SU-DHL-6 (cell line): ENCODE measurements around the gene NHSL2.

Source experiments
- H2AFZ ChIP-seq: fragments of 200-600 bp; sonication (generic); 2 replicates; pipeline ENCODE4 v1.6.1; 2014; ENCODE audit warnings: low read depth, mild to moderate bottlenecking, moderate library complexity, mixed read lengths, antibody characterized with exemption, low read length; ENCODE audit not compliant: severe bottlenecking
- H3F3A ChIP-seq: fragments of 200-600 bp; shearing (Covaris generic); 2 replicates; pipeline ENCODE4 v1.6.0; 2016; ENCODE audit warnings: antibody characterized with exemption, mild to moderate bottlenecking; ENCODE audit not compliant: insufficient read depth
- H3K27ac ChIP-seq: fragments of 200-600 bp; sonication (generic); 2 replicates; pipeline ENCODE4 v1.5.1; 2016; ENCODE audit warnings: low read depth, mild to moderate bottlenecking, low read length, moderate library complexity, mixed read lengths
- H3K27me3 ChIP-seq: fragments of 200-600 bp; sonication (generic), shearing (Covaris generic); 2 replicates; pipeline ENCODE4 v1.6.0; 2014; ENCODE audit warnings: mild to moderate bottlenecking, low read length
- H3K36me3 ChIP-seq: fragments of 200-600 bp; sonication (generic); 2 replicates; pipeline ENCODE4 v1.6.1; 2014; ENCODE audit warnings: mild to moderate bottlenecking, low read length, mixed read lengths
- H3K4me2 ChIP-seq: fragments of 300-600, 200-600 bp; shearing (Covaris generic), sonication (generic); 2 replicates; pipeline ENCODE4 v1.6.0; 2014; ENCODE audit warnings: low read length, low read depth, mild to moderate bottlenecking; ENCODE audit not compliant: poor library complexity, severe bottlenecking
- H3K4me3 ChIP-seq: fragments of 200-600 bp; sonication (generic); 2 replicates; pipeline ENCODE4 v1.5.1; 2014; ENCODE audit warnings: antibody characterized with exemption, low read length, mild to moderate bottlenecking, mixed read lengths; ENCODE audit not compliant: insufficient read depth, poor library complexity, severe bottlenecking
- H3K79me2 ChIP-seq: fragments of 200-600 bp; sonication (generic); 2 replicates; pipeline ENCODE4 v1.6.1; 2014; ENCODE audit warnings: mild to moderate bottlenecking, low read length, moderate library complexity; ENCODE audit not compliant: insufficient read depth
- H3K9ac ChIP-seq: fragments of 200-600 bp; sonication (generic); 2 replicates; pipeline ENCODE4 v1.7.0; 2014; ENCODE audit warnings: mild to moderate bottlenecking, low read length
- H3K9me2 ChIP-seq: fragments of 200-600 bp; sonication (generic); replicated peaks from 2 replicates; pipeline ENCODE4 v1.6.1; 2014; ENCODE audit warnings: low read length; ENCODE audit not compliant: insufficient read depth
- H3K9me3 ChIP-seq: fragments of 200-600 bp; sonication (generic); 2 replicates; pipeline ENCODE4 v1.6.1; 2014; ENCODE audit warnings: low read length, mixed read lengths; ENCODE audit not compliant: insufficient read depth
- H4K20me1 ChIP-seq: fragments of 200-600 bp; sonication (generic); 2 replicates; pipeline ENCODE4 v1.6.1; 2014; ENCODE audit warnings: low read depth, mild to moderate bottlenecking, antibody characterized with exemption, low read length, moderate library complexity, mixed read lengths
- CTCF ChIP-seq: fragments of 200-600 bp; sonication (generic); IDR thresholded peaks from one replicate; pipeline ENCODE4 v1.5.1; 2017; ENCODE audit warnings: antibody characterized with exemption, mild to moderate bottlenecking, low read length, moderate library complexity; ENCODE audit not compliant: insufficient read depth, poor library complexity, severe bottlenecking
- EZH2phosphoT487 ChIP-seq: fragments of 200-600 bp; sonication (generic), shearing (Covaris generic); conservative IDR thresholded peaks from 2 replicates; pipeline ENCODE4 v1.6.1; 2018; ENCODE audit warnings: mild to moderate bottlenecking, antibody characterized with exemption, low read length, moderate library complexity, mixed read lengths

The NHSL2 gene

DNA sequence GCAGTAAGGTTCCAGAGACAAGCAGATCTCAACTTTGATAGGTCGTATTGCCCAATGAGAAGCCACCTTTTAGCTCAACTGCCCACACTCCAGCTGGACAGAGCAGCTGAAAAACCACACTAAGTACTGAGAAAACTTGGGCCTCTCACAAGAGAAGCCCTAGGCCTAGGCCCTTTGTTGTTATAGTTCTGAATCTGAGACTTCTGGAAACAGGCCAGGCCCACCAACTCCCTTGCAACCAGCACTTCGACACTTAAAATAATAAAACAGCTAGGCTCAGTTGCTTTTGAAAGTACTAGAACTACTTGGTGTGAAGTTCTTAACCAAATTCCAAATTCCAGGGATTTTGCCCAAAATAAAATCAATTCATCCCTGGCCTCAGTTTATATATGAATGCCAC, 234.5 kb downstream of the NHSL2 start:
- H3K4me3 ChIP-seq = no peak overlapping the region
- H3K27me3 ChIP-seq = no peaks in the 10 kb centered on the region
- no peak overlapping the region for H3K9ac ChIP-seq
- H3K4me2 ChIP-seq = no peak overlapping the region
- H3K27ac ChIP-seq = no peak overlapping the region
- H3K9me3 ChIP-seq = no peaks in the 10 kb centered on the region
- H3K79me2 ChIP-seq = no peaks in the 10 kb centered on the region
- no peaks in the 10 kb centered on the region for H3K36me3 ChIP-seq
- H3F3A ChIP-seq = no peaks in the 10 kb centered on the region
- H2AFZ ChIP-seq = no peak overlapping the region
- no peak for TF ChIP-seq EZH2phosphoT487
- TF ChIP-seq CTCF = no peak
- no peaks in the 10 kb centered on the region for H3K9me2 ChIP-seq
- no peaks in the 10 kb centered on the region for H4K20me1 ChIP-seq

GRCh38 chrX:72146527-72146926, 235.9 kb downstream of the NHSL2 start:
- Histone ChIP-seq H2AFZ (no peak overlapping the region), H3K36me3 (no peaks in the 10 kb centered on the region), H3K27ac (no peak overlapping the region), H3K9me2 (no peaks in the 10 kb centered on the region), H3K27me3 (no peaks in the 10 kb centered on the region), H3K79me2 (no peaks in the 10 kb centered on the region), H3K9me3 (no peaks in the 10 kb centered on the region), H3K4me3 (no peak overlapping the region), H3K4me2 (no peak overlapping the region), H3F3A (no peaks in the 10 kb centered on the region), H4K20me1 (no peaks in the 10 kb centered on the region), H3K9ac (no peak overlapping the region)
- TF ChIP-seq CTCF (no peak), EZH2phosphoT487 (no peak)

- no peak for TF ChIP-seq CTCF
- Histone ChIP-seq H3K9me2 (no peaks in the 10 kb centered on the region), H3K9ac (no peak overlapping the region), H3F3A (no peaks in the 10 kb centered on the region), H3K4me3 (no peak overlapping the region), H3K4me2 (no peak overlapping the region), H3K27ac (no peak overlapping the region), H4K20me1 (no peaks in the 10 kb centered on the region), H3K9me3 (no peaks in the 10 kb centered on the region), H3K27me3 (no peaks in the 10 kb centered on the region), H3K79me2 (no peaks in the 10 kb centered on the region), H3K36me3 (no peaks in the 10 kb centered on the region), H2AFZ (no peak overlapping the region)
These were observed 248.1 kb downstream of the NHSL2 start for GRCh38 chrX:72158773-72159172.

- Histone ChIP-seq H3K9ac (no peak overlapping the region), H3K9me3 (no peaks in the 10 kb centered on the region), H3K4me2 (no peak overlapping the region), H3K27me3 (no peaks in the 10 kb centered on the region), H3F3A (no peaks in the 10 kb centered on the region), H3K9me2 (no peaks in the 10 kb centered on the region), H3K36me3 (no peaks in the 10 kb centered on the region), H2AFZ (no peak overlapping the region), H3K4me3 (no peak overlapping the region), H3K79me2 (no peaks in the 10 kb centered on the region), H4K20me1 (no peaks in the 10 kb centered on the region), H3K27ac (no peak overlapping the region)
- no peak for TF ChIP-seq CTCF
- TF ChIP-seq EZH2phosphoT487 = no peak
These were observed 249.1 kb downstream of the NHSL2 start for GRCh38 chrX:72159769-72160168.
